H1 (cell line): ENCODE data around the gene GUCY2C. TPM values are rescaled to one million over a fixed set of nuclear protein-coding genes. Genes with fewer than 3 reads are reported as not detected.

ENCODE experiments used
- CTCF ChIA-PET: fragments of 300-600 bp; sonication (Branson Sonifier 250); formaldehyde crosslinking; loops from one replicate; lab custom pipeline; 2021; ENCODE audit not compliant: partially characterized antibody; lab: Charles Lee
- POLR2A ChIA-PET: fragments of 300-600 bp; sonication (Branson Sonifier 250); formaldehyde crosslinking; loops from one replicate; lab custom pipeline; 2021; ENCODE audit warnings: inconsistent platforms; ENCODE audit not compliant: partially characterized antibody; lab: Charles Lee
- DNase-seq, 2 experiments: peaks; one replicate each; pipeline versions ENCODE4 v3.0.0 to v3.0.0-alpha.2; 2010 to 2022; ENCODE audit warnings: low spot score in 2 of 2, low read depth in 1 of 2, mixed read lengths in 1 of 2
- FAIRE-seq: peaks from 2 replicates; lab custom pipeline; 2011; peaks lifted over from hg19 to GRCh38; lab: Jason Lieb, UNC
- H2AFZ ChIP-seq: 2 replicates; pipeline ENCODE4 v1.8.1; 2012; ENCODE audit warnings: low read length, inconsistent platforms
- H2AK5ac ChIP-seq: 2 replicates; pipeline ENCODE4 v1.6.1; 2013; ENCODE audit warnings: low read depth, low read length
- H2BK120ac ChIP-seq: replicated peaks from 2 replicates; pipeline ENCODE3; 2013; ENCODE audit warnings: low read depth, low read length, inconsistent platforms
- H2BK12ac ChIP-seq: 2 replicates; pipeline ENCODE4 v1.6.1; 2013; ENCODE audit warnings: low read depth, low read length
- H2BK15ac ChIP-seq: 2 replicates; pipeline ENCODE4 v1.6.1; 2013; ENCODE audit warnings: low read length
- H2BK20ac ChIP-seq: 2 replicates; pipeline ENCODE4 v1.6.1; 2013; ENCODE audit warnings: low read length
- H2BK5ac ChIP-seq: 2 replicates; pipeline ENCODE4 v1.6.1; 2013; ENCODE audit warnings: low read depth, low read length
- H3K14ac ChIP-seq: 2 replicates; pipeline ENCODE4 v1.6.1; 2013; ENCODE audit warnings: inconsistent platforms; ENCODE audit not compliant: insufficient read length
- H3K18ac ChIP-seq: 2 replicates; pipeline ENCODE4 v1.6.1; 2013; ENCODE audit warnings: low read length; ENCODE audit errors: extremely low read depth
- H3K23ac ChIP-seq: 2 replicates; pipeline ENCODE4 v1.6.1; 2013; ENCODE audit warnings: inconsistent platforms; ENCODE audit not compliant: insufficient read length
- H3K23me2 ChIP-seq: 2 replicates; pipeline ENCODE4 v1.6.1; 2013; ENCODE audit warnings: low read depth, low read length
- H3K27ac ChIP-seq: 2 replicates; pipeline ENCODE4 v1.6.1; 2011; ENCODE audit warnings: low read depth, low read length, inconsistent platforms
- H3K27me3 ChIP-seq, 4 experiments: replicated peaks in 1 of 4; 1 replicate in 1 of 4; 2 replicates in 3 of 4; pipeline versions ENCODE4 v1.6.1 to v1.8.1; 2011 to 2013; ENCODE audit warnings: low read length in 3 of 4, mild to moderate bottlenecking in 3 of 4, inconsistent platforms in 2 of 4, mixed read lengths in 2 of 4, moderate library complexity in 1 of 4; ENCODE audit not compliant: control insufficient read depth in 3 of 4, insufficient read depth in 3 of 4; ENCODE audit errors: extremely low read depth in 1 of 4
- H3K36me3 ChIP-seq, 4 experiments: 2 replicates each; pipeline versions ENCODE4 v1.6.1 to v1.8.1; 2011 to 2013; ENCODE audit warnings: mild to moderate bottlenecking in 4 of 4, low read length in 3 of 4, moderate library complexity in 2 of 4, control low read depth in 1 of 4, inconsistent platforms in 1 of 4; ENCODE audit not compliant: insufficient read depth in 4 of 4, control insufficient read depth in 2 of 4
- H3K4ac ChIP-seq: replicated peaks from 2 replicates; pipeline ENCODE3; 2013; ENCODE audit warnings: low read length, low read depth, mixed read lengths, inconsistent platforms; ENCODE audit not compliant: insufficient read length
- H3K4me1 ChIP-seq, 4 experiments: replicated peaks in 1 of 4; 1 replicate in 1 of 4; 2 replicates in 3 of 4; pipeline versions ENCODE4 v1.6.1 to v1.8.1; 2011 to 2013; ENCODE audit warnings: low read length in 3 of 4, inconsistent platforms in 2 of 4, mixed read lengths in 1 of 4; ENCODE audit not compliant: insufficient read depth in 4 of 4, control insufficient read depth in 3 of 4
- H3K4me2 ChIP-seq, 2 experiments: 2 replicates each; pipeline versions ENCODE4 v1.6.1 to v1.8.1; 2011 to 2013; ENCODE audit warnings: low read depth in 2 of 2, low read length in 2 of 2, control low read depth in 1 of 2, inconsistent platforms in 1 of 2, mild to moderate bottlenecking in 1 of 2; ENCODE audit not compliant: insufficient read depth in 1 of 2
- H3K4me3 ChIP-seq, 4 experiments: fragments of 200-600, 300-600 bp in 1 of 4; sonication (generic), shearing (Covaris generic), sonication (Bioruptor Twin) in 1 of 4; 2 replicates each; pipeline versions ENCODE4 v1.5.1 to v1.8.1; 2011 to 2016; ENCODE audit warnings: low read length in 4 of 4, low read depth in 3 of 4, control low read depth in 2 of 4, inconsistent platforms in 2 of 4, mild to moderate bottlenecking in 2 of 4, mixed read lengths in 1 of 4, moderate library complexity in 1 of 4; ENCODE audit not compliant: insufficient read depth in 2 of 4; ENCODE audit errors: extremely low read depth in 1 of 4
- H3K56ac ChIP-seq: replicated peaks from 2 replicates; pipeline ENCODE3; 2013; ENCODE audit warnings: low read depth, mild to moderate bottlenecking, mixed read lengths, low read length, inconsistent platforms; ENCODE audit not compliant: insufficient read length
- H3K79me1 ChIP-seq: 2 replicates; pipeline ENCODE4 v1.6.1; 2013; ENCODE audit warnings: low read depth, low read length, control low read depth
- H3K79me2 ChIP-seq, 2 experiments: 2 replicates each; pipeline versions ENCODE4 v1.6.1 to v1.8.1; 2012 to 2013; ENCODE audit warnings: low read length in 2 of 2, mild to moderate bottlenecking in 2 of 2, inconsistent platforms in 1 of 2; ENCODE audit not compliant: insufficient read depth in 2 of 2, control insufficient read depth in 1 of 2
- H3K9ac ChIP-seq, 4 experiments: replicated peaks in 1 of 4; 1 replicate in 1 of 4; 2 replicates in 3 of 4; pipeline versions ENCODE4 v1.6.1 to v1.8.1; 2011 to 2013; ENCODE audit warnings: low read depth in 3 of 4, low read length in 3 of 4, control low read depth in 2 of 4, mild to moderate bottlenecking in 2 of 4, moderate library complexity in 2 of 4, inconsistent platforms in 1 of 4; ENCODE audit errors: extremely low read depth in 1 of 4
- H3K9me3 ChIP-seq, 2 experiments: 2 replicates each; pipeline versions ENCODE4 v1.6.1 to v1.8.1; 2012 to 2013; ENCODE audit warnings: mild to moderate bottlenecking in 2 of 2, moderate library complexity in 2 of 2, control low read depth in 1 of 2, inconsistent platforms in 1 of 2, low read depth in 1 of 2, low read length in 1 of 2, mixed read lengths in 1 of 2; ENCODE audit not compliant: insufficient read depth in 2 of 2
- H4K20me1 ChIP-seq, 2 experiments: replicated peaks in 1 of 2; 2 replicates each; pipeline versions ENCODE3 to v1.8.1; 2011 to 2013; ENCODE audit warnings: inconsistent platforms in 2 of 2, low read length in 2 of 2, mild to moderate bottlenecking in 1 of 2; ENCODE audit not compliant: insufficient read depth in 2 of 2, control insufficient read depth in 1 of 2
- H4K5ac ChIP-seq: 2 replicates; pipeline ENCODE4 v1.6.1; 2013; ENCODE audit warnings: low read length, low read depth, mixed read lengths, inconsistent platforms; ENCODE audit not compliant: insufficient read length
- H4K8ac ChIP-seq: 2 replicates; pipeline ENCODE4 v1.8.0; 2013; ENCODE audit warnings: mild to moderate bottlenecking, moderate library complexity, low read length, inconsistent platforms; ENCODE audit not compliant: insufficient read depth; ENCODE audit errors: extremely low read depth
- H4K91ac ChIP-seq: replicated peaks from 2 replicates; pipeline ENCODE3; 2013; ENCODE audit warnings: low read length, mixed read lengths, inconsistent platforms; ENCODE audit not compliant: insufficient read length
- JUN ChIP-seq: IDR thresholded peaks from 2 replicates; pipeline ENCODE4 v1.6.1; 2011; ENCODE audit warnings: low read depth, mild to moderate bottlenecking, improper control_type of control experiment, low read length
- WGBS, 2 experiments: shearing (Covaris generic) in 1 of 2; methylation state at CpG; one replicate each; pipeline versions ENCODE4 v1.1.6 to v1.1.7; 2013 to 2015; ENCODE audit warnings: low lambda C conversion rate in 2 of 2, mixed read lengths in 2 of 2, inconsistent platforms in 1 of 2, low coverage in 1 of 2, missing lambda C conversion rate in 1 of 2; ENCODE audit not compliant: insufficient replicate concordance in 2 of 2, insufficient coverage in 1 of 2, insufficient read length in 1 of 2; ENCODE audit errors: extremely low coverage in 1 of 2, missing lambda C conversion rate in 1 of 2; 5-methylcytosine and 5-hydroxymethylcytosine counted together
- polyA plus RNA-seq, 7 experiments: library from polyadenylated mRNA; depleted of rRNA in 3 of 7; stranded (reverse) in 5 of 7; unstranded in 2 of 7; fragments of >200 nt in 5 of 7; fragments of 200-250 nt in 2 of 7; gene quantifications; 1 replicate in 5 of 7; 2 replicates in 1 of 7; 4 replicates in 1 of 7; pipeline versions ENCODE4 v1.2.1 to v1.2.3, GENCODE V29; 2011 to 2013; ENCODE audit warnings: missing spikeins in 2 of 7, mixed read lengths in 2 of 7
- total RNA-seq: library from RNA; stranded (reverse); fragmentation: NEBNext Ultra II Directional; extraction: Animal tissue kit (Norgen Biotek cat#: 25700); gene quantifications from 2 replicates; pipeline ENCODE4 v1.2.1, GENCODE V29; 2021

The GUCY2C gene
- total and polyA plus RNA-seq, 2 of the 8 experiments (the other 6 are each of a cell fraction or from before 2014, with no cell fraction given) = 1.9 to 3.2 TPM

GRCh38 chr12:14591719-14592118 is 104.7 kb downstream of the GUCY2C start:
- Histone ChIP-seq H3K4me2 (no peak overlapping the region), H2AK5ac (no peak overlapping the region), H3K4me1 (no peaks in the 10 kb centered on the region; a peak in 1 of 7 replicates), H3K23ac (no peak overlapping the region), H3K4me3 (no peak overlapping the region), H3K23me2 (no peaks in the 10 kb centered on the region), H3K27ac (no peak overlapping the region), H4K8ac (no peak overlapping the region), H3K79me2 (no peaks in the 10 kb centered on the region), H4K5ac (no peak overlapping the region), H2AFZ (no peak overlapping the region), H3K9ac (no peak overlapping the region), H4K20me1 (no peaks in the 10 kb centered on the region), H4K91ac (no peak overlapping the region), H3K9me3 (no peaks in the 10 kb centered on the region), H2BK15ac (no peak overlapping the region), H3K36me3 (no peaks in the 10 kb centered on the region), H3K56ac (no peak overlapping the region), H2BK5ac (no peak overlapping the region), H3K4ac (no peak overlapping the region), H2BK20ac (no peak overlapping the region), H2BK12ac (no peak overlapping the region), H3K18ac (no peak overlapping the region), H3K79me1 (no peaks in the 10 kb centered on the region), H3K14ac (no peak overlapping the region), H2BK120ac (no peak overlapping the region), H3K27me3 (no peaks in the 10 kb centered on the region)
- 74% methylated on average over 1 of the region's 1 CpG; no CpG with 5 or more reads in 1 of the 2 experiments for WGBS, 2 experiments
- no peak for TF ChIP-seq JUN
- DNase-seq (no peak), FAIRE-seq (no peak)
- ChIA-PET POLR2A (interaction anchor here (0.6 to 1.0 kb wide), 3 partner anchors 9 to 977 kb away, joined by 3 read pairs; no protein-coding TSS in a partner anchor), CTCF (interaction anchor here (0.6 to 2.3 kb wide), 2 partner anchors 19 to 20 kb away, joined by 4 to 10 read pairs; no protein-coding TSS in a partner anchor)
